HG03039 (cell line): Measurements from ENCODE around the gene B3GNT9.
"Not testable (repeated sequence)": the region's sequence is repeated elsewhere in the genome, so short reads cannot be mapped to it uniquely, and the experiment has no call there.

Experiments used
- ATAC-seq: cut with Tn5 transposase; IDR thresholded peaks from one replicate; pipeline ENCODE4 v1.9.1; 2021; ENCODE audit warnings: mild to moderate bottlenecking, moderate library complexity; ENCODE audit not compliant: unreplicated experiment

Gene B3GNT9

DNA sequence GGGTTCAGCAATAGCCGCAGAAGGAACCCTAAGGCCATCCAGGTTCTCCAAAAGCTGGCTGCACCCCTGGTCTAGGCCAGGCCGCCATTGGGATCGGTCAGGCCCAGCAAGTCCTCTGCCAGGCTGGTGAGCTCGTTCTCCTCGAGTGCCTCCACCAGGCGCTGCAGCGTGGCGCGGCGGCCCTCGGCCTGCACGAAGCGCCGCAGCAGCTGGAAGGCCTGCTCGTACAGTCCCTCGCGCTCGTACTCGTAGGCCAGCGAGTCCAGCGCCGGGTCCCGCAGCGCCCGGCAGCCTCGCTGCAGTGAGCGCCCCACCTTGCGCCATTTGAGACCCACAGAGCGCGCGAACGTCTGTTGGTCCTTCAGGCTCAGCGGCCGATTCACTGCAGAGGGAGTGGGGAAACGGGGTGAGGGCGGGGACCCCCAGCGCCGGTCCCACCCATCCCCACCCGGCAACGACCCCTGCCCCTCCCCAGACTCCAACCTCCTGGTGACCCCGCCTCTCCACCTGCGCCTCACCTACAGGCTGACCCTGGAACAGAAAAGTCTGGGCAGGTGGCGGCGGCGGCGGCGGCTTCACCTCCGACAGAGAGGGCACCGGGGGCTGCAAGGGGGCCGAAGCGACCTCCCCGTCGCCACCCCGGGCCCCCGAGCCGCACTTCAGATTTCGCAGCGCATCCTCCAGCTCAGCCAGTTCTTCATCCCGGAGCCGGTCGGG, 3.9 kb upstream of the B3GNT9 start:
- ATAC-seq = no peak

DNA sequence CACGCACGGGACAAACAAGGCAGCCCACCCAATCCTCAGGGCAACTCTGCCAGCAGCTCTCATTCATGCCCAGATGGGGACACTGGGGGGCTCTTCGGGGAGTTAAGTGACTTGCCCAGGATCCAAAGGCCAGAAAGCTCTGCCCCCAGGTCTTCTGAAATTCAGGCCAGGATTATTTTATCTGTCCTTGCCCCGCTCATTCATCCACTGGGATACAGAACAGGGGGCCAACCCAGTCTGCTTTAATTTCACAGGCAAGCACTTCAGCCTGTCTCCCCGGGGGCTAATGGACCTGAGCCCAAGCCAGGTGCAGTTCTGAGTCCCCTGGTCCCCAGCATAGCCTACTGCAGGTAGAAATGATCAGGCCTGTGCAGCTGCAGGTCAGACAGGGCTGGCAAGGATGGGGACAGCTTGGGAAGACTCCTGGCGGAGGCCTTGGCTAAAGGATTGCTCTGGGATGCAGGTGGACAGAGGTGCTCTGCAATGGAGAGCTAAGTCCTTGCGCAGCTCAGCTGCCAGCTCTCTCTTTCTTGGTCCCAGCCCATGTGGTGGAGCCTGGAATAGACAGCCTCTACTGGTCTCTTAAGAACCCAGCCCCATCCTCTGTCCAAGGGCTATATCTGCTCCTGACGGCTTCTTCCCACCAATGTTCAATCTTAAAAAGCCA, 766 bp upstream of the B3GNT9 start:
- no peak for ATAC-seq

DNA sequence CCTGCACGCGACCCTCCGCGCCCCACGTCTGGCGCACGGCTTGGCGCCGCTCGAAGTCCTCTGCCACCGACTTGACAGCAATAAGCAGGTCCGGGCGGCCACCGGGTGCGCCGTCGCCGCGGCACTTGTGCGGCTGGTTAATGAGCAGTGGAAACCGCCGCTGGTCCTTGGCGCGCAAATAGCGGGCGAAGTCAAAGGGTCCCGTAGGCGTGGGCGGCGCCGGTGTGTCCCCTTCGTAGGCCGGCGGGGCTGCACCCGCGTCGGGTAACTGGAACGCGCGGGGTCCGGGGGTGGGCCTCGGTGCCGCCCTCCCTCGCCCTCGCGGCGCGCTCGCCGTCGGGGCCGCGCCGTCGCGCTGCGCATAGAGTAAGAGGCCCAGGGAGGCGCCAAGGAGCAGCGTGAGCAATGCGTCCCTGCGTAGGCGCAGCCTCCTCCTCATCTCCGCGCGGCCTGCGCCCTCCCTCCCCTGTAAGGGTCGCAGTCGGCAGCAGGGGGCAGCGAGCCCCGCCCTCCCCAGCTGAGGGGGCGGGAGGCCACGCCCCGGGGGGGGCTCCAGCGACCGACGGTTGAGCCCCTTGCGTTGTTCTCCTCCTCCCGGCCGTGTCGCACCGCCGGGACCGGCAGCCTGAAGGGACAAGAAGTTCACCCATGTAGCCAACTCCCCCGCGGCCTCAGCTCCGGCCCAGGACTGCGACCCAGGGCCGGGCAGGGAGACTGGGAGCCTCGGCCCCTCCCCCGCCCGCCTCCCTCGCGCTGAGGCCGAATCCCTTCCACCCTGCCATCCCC, 558 bp downstream of the B3GNT9 start:
- ATAC-seq = peak; percentile 23

DNA sequence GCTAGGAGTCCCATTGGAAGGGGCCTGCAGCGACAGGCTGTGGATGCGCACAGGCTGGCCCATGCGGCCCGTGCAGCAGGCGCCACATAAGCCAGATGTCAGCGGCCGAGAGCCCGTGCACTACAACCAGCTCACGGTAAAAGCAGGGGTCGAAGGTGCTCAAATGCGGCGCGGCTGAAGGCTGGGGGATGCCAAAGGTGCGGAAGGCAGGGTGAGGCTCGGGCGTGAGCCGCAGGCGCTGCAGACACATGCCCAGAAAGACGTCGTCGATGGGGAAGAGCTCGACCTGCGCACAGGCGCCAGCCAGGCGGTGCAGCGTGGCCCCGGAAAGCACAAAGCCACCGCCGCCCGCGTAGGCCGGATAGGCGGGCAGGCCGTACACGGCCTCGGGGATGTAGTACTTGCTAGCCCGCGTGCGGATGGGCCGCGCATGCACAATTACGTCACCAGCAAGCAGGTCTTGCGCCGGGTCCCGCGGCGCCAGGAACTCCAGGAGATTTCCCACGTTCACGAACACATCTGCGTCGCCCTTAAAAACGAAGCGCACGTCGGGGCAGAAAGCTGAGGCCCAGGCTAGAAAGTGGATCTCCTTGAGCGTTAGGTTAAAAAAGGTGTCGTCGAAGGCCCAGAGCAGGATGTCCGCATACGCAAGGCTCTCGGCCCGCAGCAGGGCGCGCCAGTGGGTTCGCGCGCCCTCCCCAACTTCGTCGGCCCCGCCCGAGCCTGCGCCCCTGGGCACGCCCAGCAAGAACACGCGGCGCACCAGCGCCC, 1.3 kb downstream of the B3GNT9 start:
- no peak for ATAC-seq

DNA sequence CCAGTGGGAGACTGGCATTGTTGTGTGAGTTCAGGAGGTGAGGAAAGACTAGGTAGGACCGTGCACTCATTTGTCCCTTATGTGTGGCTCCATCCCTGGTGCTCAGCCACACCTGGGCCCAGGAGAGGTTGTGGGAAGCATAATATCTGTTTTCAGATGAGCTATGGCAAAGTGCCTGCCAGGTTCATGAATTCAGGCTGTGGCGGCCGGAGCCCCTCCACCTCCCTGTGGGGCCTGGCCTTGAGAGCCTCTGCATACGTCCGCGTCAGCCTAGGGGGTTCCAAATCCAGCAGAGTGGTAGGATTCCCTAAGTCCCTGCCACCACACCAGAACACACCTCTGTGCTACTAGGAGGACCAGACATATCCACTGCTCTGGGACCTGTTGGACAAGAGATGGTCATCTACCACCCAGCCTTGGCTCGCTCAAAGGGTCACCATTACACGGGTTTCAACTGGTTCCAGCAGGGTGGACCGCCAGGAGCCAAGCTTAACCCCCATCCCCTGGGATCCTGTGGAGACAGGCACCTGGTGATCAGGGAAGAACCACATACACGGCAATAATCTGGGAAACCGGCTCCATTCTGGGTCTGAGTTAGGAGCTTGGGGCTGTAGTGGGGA, 2.0 kb downstream of the B3GNT9 start:
- ATAC-seq = no peak

DNA sequence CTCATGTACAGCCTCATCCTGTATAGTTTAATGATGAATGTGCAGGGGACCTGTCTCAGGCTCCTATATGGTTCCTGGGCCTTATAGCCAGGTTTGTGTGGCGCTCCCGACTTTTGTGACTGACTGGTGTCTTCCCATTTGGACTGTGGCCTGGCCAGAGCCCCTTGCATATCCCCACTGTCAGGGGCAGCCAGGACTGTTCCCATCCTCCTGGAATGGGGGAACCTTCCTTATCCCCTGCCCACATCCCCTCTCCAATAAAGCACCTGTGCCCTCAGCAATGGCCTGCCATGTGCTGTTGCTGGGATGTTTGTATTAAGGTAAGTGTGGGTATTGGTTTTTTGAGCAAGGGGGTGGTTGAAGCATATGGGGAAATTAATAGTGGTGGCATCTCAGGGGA, 2.6 kb downstream of the B3GNT9 start:
- ATAC-seq = no peak

DNA sequence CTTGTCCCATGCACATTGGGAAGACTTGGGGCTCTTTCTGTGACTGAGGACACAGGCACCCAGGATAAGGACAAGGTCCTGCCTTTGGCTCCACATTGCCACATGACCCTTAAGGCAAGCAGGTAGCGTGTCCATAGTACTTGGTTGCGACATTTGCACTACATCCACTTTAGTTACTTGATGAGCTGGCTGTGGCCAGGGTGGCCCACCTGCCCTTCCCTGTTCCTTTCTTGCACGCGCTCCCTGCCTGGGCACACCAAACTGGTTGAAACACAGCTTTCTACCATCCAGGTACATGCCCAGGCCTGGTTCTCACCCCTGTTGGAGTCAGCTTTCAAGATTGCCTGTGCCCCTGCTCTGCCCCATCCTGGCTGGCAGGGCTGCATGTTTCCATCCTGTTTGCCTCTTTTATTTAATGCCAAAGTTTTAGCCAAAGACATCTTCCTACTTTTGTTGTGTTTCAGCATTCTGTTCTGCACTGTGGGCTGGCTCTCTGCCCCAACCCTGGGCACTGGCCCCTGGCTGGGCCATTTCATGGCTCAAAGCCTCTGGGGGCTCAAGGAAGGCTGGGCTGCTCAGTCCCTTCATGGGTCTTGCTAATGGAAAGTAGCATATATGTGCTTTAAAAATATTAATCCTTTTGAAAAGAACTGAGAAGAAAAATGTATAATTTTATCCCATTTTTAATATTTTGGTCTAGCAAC, 3.2 kb downstream of the B3GNT9 start:
- ATAC-seq = no peak

DNA sequence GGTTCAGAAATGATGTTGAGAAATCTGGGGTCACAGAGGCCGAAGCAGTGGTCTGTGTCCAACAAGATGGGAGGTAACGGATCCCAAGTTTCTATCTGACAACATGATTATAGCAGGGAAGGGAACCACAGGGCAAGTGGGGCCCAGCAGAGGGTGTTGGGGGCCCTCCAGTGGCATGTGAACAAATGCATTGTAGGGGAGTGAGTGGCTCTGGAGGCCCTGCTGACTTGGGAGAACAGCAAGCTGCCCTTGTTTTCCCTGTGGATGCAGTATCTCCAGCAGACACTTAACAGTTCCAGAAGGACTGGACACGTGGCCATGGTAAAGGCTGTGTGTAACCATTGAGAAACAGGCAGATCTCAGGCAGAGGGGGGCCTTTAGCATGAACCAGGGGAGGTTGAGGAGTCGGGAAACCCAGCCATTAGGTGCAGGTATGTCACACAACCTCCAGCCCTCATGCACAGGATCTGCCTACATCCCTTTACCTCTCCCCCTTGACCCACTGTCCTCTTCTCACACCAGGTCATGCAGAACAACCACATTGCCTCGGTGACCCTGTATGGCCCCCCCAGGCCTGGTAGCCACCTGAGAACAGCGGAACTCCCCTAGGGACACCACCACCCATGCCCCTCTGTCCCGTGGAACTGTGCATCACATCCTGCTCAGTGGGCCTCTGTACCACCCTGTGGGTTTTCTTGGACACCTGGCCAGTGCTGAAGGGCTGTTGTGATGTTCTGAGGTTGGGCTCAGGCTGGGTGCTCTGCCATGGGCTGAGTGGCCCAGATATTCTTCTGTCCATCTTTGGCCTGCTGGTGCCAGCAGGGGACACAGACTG, 4.1 kb downstream of the B3GNT9 start:
- ATAC-seq = no peak

DNA sequence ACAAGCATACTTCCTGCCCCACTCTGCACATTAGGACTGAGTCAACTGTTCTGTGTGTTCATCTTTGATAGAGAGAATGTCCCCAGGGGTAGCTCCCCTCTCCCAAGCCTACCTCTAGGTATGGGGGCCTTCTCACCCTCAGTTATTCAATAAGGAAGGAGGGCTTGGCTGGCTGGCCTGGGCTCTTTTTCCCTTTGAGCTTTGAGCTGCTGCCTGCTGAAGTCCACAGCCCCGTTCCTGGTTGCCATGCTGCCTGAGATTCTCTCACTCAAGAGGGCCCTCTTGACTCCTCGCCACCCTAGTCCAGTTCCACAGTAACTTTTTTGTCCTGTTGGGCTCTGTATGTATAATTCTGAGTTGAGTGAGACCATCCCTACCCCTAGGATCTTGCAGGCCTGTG, 5.1 kb downstream of the B3GNT9 start:
- ATAC-seq = no peak

DNA sequence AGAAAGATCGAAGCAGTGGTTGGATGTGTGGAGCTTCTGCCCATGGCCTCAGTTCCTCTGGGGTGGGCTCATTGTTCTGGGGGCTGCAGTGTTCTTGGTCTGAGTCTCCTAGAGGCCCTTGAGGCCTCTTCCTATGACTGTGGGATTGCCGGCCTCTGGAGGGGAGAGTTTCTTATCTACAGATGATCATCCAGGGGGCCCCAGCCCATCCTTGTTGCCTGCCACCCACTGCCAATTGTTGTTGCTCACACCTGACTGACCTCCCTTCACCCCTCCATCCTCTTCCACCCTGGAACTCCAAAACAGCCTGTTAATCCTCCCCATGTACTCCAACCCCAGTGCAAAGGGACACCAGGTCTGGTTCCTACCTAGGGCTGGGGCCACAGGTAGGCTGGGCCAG, 5.9 kb downstream of the B3GNT9 start:
- no peak for ATAC-seq

DNA sequence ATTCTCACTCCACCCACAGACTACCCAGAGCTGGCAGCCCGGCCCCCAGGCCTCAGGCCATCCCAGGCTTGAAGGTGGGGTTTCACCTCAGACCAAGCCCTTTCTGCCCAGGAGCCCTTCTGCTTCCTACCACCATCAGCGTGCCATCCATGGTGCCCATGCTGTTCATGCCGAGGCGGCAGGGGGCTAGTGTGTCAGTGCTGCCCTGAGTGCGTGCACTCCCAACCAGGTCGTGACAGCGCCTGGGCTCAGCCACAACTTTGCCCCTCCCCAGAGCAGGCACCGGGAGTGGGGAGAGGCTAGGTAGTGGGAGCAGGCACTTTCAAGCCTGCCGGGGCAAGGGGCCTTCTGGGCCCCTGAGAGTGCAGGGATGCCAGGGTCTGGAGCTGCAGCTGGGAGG, 8.5 kb downstream of the B3GNT9 start:
- no peak for ATAC-seq

DNA sequence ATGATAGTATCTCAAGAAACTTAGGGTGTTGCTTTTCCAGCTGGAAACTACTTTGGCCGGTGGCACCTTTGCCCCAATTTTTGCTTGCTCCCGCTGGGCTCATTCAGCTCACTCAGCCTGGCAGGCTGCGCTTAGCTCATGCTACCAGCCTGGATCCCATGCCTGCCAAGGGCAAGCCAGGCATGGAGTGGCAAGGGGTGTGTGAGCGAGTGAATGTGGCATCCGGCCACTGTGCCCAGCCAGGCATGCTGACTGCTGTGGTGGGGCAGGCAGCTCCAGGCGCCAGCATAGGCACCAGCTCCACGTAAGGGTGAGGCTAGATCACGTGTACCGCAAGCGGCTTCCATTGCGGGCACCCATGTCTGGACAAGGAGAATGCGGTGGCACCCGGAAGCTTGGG, 9.4 kb downstream of the B3GNT9 start:
- ATAC-seq = no peak

DNA sequence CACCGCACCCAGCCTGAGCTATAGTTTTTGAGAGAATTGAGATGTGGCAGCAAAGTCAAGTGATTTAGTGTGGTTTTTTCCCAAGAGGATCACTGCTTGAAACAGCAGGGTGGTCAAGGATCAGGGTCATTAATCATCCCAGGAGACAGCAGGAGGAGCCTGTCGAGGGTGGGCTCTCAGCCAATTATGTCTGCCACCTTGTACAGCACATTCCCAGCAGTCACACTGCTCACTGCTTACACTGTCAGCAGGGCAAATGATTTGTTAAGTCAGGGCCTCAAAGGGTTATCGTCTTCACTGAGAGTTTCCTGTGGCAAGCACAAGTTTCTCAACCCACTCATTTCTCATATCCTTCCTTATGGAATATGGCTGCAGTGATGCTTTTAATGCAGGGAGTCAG, 13.2 kb downstream of the B3GNT9 start:
- ATAC-seq = no peak

DNA sequence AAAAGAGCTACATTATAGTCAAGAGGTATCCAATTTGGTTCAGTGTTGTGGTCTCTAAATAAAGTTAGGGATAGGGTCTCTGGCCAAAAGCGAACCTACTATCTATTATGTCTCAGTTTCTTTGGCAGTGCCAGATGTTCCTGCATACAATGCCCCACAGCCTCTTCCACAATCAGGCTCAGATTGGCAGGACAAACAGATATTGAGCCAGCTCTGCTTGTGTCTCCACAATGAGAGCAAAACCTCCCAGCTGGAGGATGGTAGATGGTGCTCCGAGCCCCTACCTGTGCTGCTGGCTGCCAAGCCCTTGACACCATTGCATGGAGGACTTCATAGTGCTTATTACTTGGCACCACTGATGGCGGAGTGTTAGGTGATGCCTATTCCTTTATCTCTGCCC, 21.4 kb downstream of the B3GNT9 start:
- ATAC-seq = no peak

DNA sequence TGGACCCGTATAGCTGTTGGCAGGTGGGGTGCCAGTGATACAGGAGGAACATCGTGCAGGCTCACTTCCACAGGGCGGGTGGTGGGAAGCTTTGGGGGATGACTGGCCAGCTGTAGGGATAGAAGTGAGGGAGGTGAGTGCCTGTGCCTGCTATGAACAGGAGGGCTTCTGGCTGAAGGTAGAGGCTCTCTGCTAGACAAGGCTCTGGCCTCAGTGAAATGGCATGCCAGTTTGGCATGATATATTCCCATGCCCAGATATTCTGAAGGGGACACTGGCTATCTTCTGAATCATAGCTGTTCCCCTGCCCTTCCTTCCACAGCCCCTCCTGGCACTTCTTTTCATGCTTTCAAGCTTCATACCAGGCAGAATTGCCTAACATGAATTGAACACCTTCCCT, 21.9 kb downstream of the B3GNT9 start:
- no peak for ATAC-seq

DNA sequence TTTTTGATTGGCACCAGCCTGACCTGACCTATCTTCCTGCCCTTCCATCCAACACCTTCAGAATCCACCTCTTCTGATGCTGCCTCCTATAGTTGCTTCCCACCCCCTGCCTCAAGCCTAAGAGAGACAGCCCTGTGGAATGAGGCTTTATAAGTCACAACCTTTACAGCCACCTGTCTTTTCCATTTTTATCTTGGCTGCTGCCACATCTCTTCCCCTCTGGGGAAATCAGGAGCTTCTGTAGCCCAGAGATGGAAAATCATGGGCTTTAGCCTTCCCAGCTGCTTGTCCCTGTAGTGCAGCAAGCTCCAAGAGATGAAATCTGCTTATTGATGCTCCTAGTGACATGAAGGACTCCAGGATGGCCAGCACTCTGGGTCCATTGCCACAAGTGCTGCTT, 22.4 kb downstream of the B3GNT9 start:
- no peak for ATAC-seq

DNA sequence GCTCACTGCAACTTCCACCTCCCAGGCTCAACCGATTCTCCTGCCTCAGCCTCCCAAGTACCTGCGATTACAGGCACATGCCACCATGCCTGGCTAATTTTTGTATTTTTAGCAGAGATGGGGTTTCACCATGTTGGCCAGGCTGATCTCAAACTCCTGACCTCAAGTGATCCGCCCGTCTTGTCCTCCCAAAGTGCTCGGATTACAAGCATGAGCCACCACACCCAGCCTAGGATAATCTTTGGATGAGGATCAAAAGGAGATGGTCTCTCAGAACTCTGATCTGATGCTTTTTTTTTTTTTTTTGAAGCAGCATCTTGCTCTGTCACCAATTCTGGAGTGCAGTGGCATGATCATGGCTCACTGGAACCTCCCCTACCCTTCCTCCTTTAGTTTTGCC, 28.0 kb downstream of the B3GNT9 start:
- ATAC-seq = not testable (repeated sequence)

DNA sequence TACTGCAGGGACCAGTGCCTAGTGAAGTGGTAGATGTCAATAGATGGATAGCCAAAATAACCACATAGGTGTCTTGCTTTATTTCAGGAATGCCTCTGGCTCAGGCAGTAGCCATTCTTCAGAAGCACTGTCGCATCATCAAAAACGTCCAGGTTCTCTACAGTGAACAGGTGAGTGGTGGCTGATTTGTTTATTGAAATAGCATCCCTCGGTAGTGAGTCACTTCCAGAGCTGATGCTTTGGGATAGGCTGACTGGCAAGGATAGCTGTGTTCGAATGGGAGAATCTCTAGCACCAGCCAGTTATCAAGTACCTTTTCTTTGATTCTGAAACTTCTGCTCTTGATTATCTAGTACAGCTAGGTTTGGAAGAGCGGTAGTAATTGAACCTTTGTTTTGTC, 30.8 kb downstream of the B3GNT9 start:
- ATAC-seq = no peak

DNA sequence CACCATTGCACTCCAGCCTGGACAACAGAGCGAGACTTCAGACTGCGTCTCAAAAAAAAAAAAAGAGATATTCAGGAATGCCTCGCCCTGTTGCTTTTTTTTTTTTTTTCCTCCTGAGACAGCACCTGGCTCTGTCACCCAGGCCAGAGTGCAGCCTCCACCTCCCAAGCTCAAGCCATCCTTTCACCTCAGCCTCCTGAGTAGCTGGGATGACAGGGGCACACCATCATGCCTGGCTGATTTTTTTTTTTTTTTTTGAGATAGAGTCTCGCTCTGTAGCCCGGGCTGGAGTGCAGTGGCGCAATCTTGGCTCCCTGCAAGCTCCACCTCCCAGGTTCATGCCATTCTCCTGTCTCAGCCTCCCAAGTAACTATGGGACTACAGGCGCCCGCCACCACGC, 33.1 kb downstream of the B3GNT9 start:
- ATAC-seq = no peak
